IMR-90 (cell line): ENCODE measurements around the gene PPHLN1. TPM values are rescaled to one million over a fixed set of nuclear protein-coding genes. Genes with fewer than 3 reads are reported as not detected.

Experiments used
- ATAC-seq: fragments of 200-7000 bp; cut with Tn5 transposase; 2 replicates; pipeline ENCODE4 v1.9.1; 2020; ENCODE audit warnings: low read depth, mild to moderate bottlenecking, moderate library complexity
- BruUV-seq: library from RNA; stranded (reverse); fragments of 400-500 nt; replicated peaks from 2 replicates; lab custom pipeline; 2021; lab: Mats Ljungman, UMichigan
- CTCF ChIA-PET: fragments of 300-600 bp; formaldehyde crosslinking; extraction: SDS; loops from one replicate; lab custom pipeline; 2021; ENCODE audit warnings: antibody characterized with exemption; lab: Yijun Ruan, JAX
- POLR2A ChIA-PET: fragments of 300-600 bp; sonication (Branson Sonifier 250); formaldehyde crosslinking; loops from one replicate; lab custom pipeline; 2022; ENCODE audit warnings: antibody characterized with exemption; ENCODE audit not compliant: unreplicated experiment; lab: Charles Lee
- DNase-seq: peaks from one replicate; pipeline ENCODE4 v3.0.0; 2013
- H2AFZ ChIP-seq: replicated peaks from 2 replicates; pipeline ENCODE3; 2013; ENCODE audit warnings: low read length, mild to moderate bottlenecking; ENCODE audit not compliant: poor library complexity
- H2AK5ac ChIP-seq: 2 replicates; pipeline ENCODE4 v1.6.1; 2013; ENCODE audit warnings: low read depth, low read length, inconsistent platforms
- H2AK9ac ChIP-seq: replicated peaks from 2 replicates; pipeline ENCODE3; 2013; ENCODE audit warnings: mild to moderate bottlenecking, low read depth, low read length, moderate library complexity; ENCODE audit not compliant: poor library complexity
- H2BK120ac ChIP-seq: 2 replicates; pipeline ENCODE4 v1.6.1; 2013; ENCODE audit warnings: low read depth, low read length, inconsistent platforms
- H2BK15ac ChIP-seq: 3 replicates; pipeline ENCODE4 v1.6.1; 2013; ENCODE audit warnings: low read depth, low read length, inconsistent platforms
- H2BK20ac ChIP-seq: 2 replicates; pipeline ENCODE4 v1.6.1; 2013; ENCODE audit warnings: low read depth, mild to moderate bottlenecking, inconsistent platforms, low read length, moderate library complexity
- H2BK5ac ChIP-seq: 2 replicates; pipeline ENCODE4 v1.6.1; 2013; ENCODE audit warnings: mild to moderate bottlenecking, low read depth, low read length, inconsistent platforms; ENCODE audit not compliant: poor library complexity, severe bottlenecking
- H3K14ac ChIP-seq: replicated peaks from 2 replicates; pipeline ENCODE4 v1.6.1; 2013; ENCODE audit warnings: low read depth, low read length, inconsistent platforms
- H3K18ac ChIP-seq: 2 replicates; pipeline ENCODE4 v1.6.1; 2013; ENCODE audit warnings: low read depth, low read length, control low read depth
- H3K23ac ChIP-seq: 2 replicates; pipeline ENCODE4 v1.6.1; 2013; ENCODE audit warnings: low read depth, low read length, inconsistent platforms
- H3K27ac ChIP-seq: 2 replicates; pipeline ENCODE4 v1.5.1; 2013; ENCODE audit warnings: mild to moderate bottlenecking, control low read depth, low read length; ENCODE audit not compliant: insufficient read depth
- H3K27me3 ChIP-seq: 2 replicates; pipeline ENCODE4 v1.6.1; 2013; ENCODE audit warnings: low read length; ENCODE audit not compliant: control insufficient read depth, insufficient read depth
- H3K36me3 ChIP-seq: 2 replicates; pipeline ENCODE4 v1.6.1; 2013; ENCODE audit warnings: low read length, mixed read lengths; ENCODE audit not compliant: control insufficient read depth, insufficient read depth
- H3K4ac ChIP-seq: 2 replicates; pipeline ENCODE4 v1.6.1; 2013; ENCODE audit warnings: low read depth, low read length, inconsistent platforms
- H3K4me1 ChIP-seq: 2 replicates; pipeline ENCODE4 v1.6.1; 2013; ENCODE audit warnings: low read length, mixed read lengths; ENCODE audit not compliant: control insufficient read depth, insufficient read depth
- H3K4me2 ChIP-seq: 2 replicates; pipeline ENCODE4 v1.6.1; 2013; ENCODE audit warnings: low read depth, mild to moderate bottlenecking, control low read depth, low read length, moderate library complexity
- H3K4me3 ChIP-seq: 2 replicates; pipeline ENCODE4 v1.5.1; 2013; ENCODE audit warnings: low read depth, mild to moderate bottlenecking, control low read depth, low read length, moderate library complexity; ENCODE audit not compliant: insufficient read depth
- H3K56ac ChIP-seq: 2 replicates; pipeline ENCODE4 v1.6.1; 2013; ENCODE audit warnings: low read length, inconsistent platforms; ENCODE audit not compliant: insufficient read depth; ENCODE audit errors: extremely low read depth
- H3K79me1 ChIP-seq, 2 experiments: 2 replicates each; pipeline ENCODE4 v1.6.1; 2013; ENCODE audit warnings: low read length in 2 of 2, inconsistent platforms in 1 of 2, low read depth in 1 of 2
- H3K9ac ChIP-seq: 2 replicates; pipeline ENCODE4 v1.6.1; 2013; ENCODE audit warnings: low read depth, low read length, control low read depth
- H3K9me1 ChIP-seq: 2 replicates; pipeline ENCODE4 v1.6.1; 2013; ENCODE audit warnings: low read length, inconsistent platforms; ENCODE audit not compliant: insufficient read depth
- H3K9me3 ChIP-seq: 2 replicates; pipeline ENCODE4 v1.6.1; 2013; ENCODE audit warnings: low read length; ENCODE audit not compliant: control insufficient read depth, insufficient read depth
- H4K20me1 ChIP-seq: 2 replicates; pipeline ENCODE4 v1.6.1; 2013; ENCODE audit warnings: low read length, inconsistent platforms; ENCODE audit not compliant: insufficient read depth
- H4K5ac ChIP-seq: 2 replicates; pipeline ENCODE4 v1.6.1; 2013; ENCODE audit warnings: mild to moderate bottlenecking, low read depth, low read length, control low read depth
- H4K8ac ChIP-seq, 2 experiments: 2 replicates each; pipeline ENCODE4 v1.6.1; 2013; ENCODE audit warnings: low read depth in 2 of 2, low read length in 2 of 2, control low read depth in 1 of 2, inconsistent platforms in 1 of 2
- H4K91ac ChIP-seq: 2 replicates; pipeline ENCODE4 v1.6.1; 2013; ENCODE audit warnings: low read depth, low read length, inconsistent platforms; ENCODE audit not compliant: insufficient read depth
- FOS ChIP-seq: fragments of 150-350 bp; IDR thresholded peaks from 2 replicates; pipeline ENCODE4 v1.6.1; 2016; ENCODE audit warnings: low read depth, low read length
- MAZ ChIP-seq: IDR thresholded peaks from 2 replicates; pipeline ENCODE4 v1.6.1; 2012; ENCODE audit warnings: low read depth, mild to moderate bottlenecking, low read length, improper control_type of control experiment, moderate library complexity, borderline replicate concordance
- POLR2A ChIP-seq: IDR thresholded peaks from 2 replicates; pipeline ENCODE4 v1.6.1; 2012; ENCODE audit warnings: mild to moderate bottlenecking, low read depth, low read length
- RAD21 ChIP-seq: IDR thresholded peaks from 2 replicates; pipeline ENCODE4 v1.6.1; 2012; ENCODE audit warnings: low read length, improper control_type of control experiment
- RCOR1 ChIP-seq: IDR thresholded peaks from 2 replicates; pipeline ENCODE4 v1.6.1; 2012; ENCODE audit warnings: mild to moderate bottlenecking, low read length, improper control_type of control experiment; ENCODE audit not compliant: insufficient replicate concordance
- SMC3 ChIP-seq: fragments of 150-350 bp; IDR thresholded peaks from 2 replicates; pipeline ENCODE4 v1.6.1; 2016; ENCODE audit warnings: low read depth, mild to moderate bottlenecking, antibody characterized with exemption, low read length, moderate library complexity
- WGBS, 2 experiments: methylation state at CpG; one replicate each; pipeline versions ENCODE4 v1.1.5 to v1.1.7; 2013; ENCODE audit warnings: missing lambda C conversion rate in 2 of 2; ENCODE audit not compliant: insufficient read length in 1 of 2; ENCODE audit errors: extremely low coverage in 2 of 2; 5-methylcytosine and 5-hydroxymethylcytosine counted together
- dilution Hi-C: fragments of 300-500 bp; cut with HindIII; formaldehyde crosslinking; loops from one replicate; pipeline ENCODE4 v1.14.3; 2018; ENCODE audit warnings: low sequenced_read_pairs; ENCODE audit not compliant: unreplicated experiment
- in situ Hi-C: fragments of 300-500 bp; cut with MboI; formaldehyde crosslinking; loops from 3 replicates; pipeline ENCODE4 v1.14.3; 2019; ENCODE audit warnings: low sequenced_read_pairs, inconsistent platforms, mixed read lengths
- intact Hi-C: fragments of 100-400 bp; cut with micrococcal nuclease; formaldehyde crosslinking; loops from 2 replicates; pipeline ENCODE4 v1.10.0; 2022
- polyA plus RNA-seq, 3 experiments: library from polyadenylated mRNA; depleted of rRNA; stranded (reverse); fragments of >200 nt; gene quantifications; 2 replicates each; pipeline ENCODE4 v1.2.3, GENCODE V29; 2012; ENCODE audit warnings: low replicate concordance in 1 of 3
- total RNA-seq: library from RNA; depleted of rRNA; stranded (reverse); fragments of >200 nt; gene quantifications from 2 replicates; pipeline ENCODE4 v1.2.3, GENCODE V29; 2012
- TF ChIP-seq, protein P1 (sequence below): fragments of 150-350 bp; IDR thresholded peaks from 2 replicates; pipeline ENCODE4 v1.6.1; 2017; ENCODE audit warnings: mild to moderate bottlenecking, antibody characterized with exemption, low read length, low read depth
- TF ChIP-seq, protein P2 (sequence below): conservative IDR thresholded peaks from 2 replicates; pipeline ENCODE4 v1.5.1; 2012; ENCODE audit warnings: mild to moderate bottlenecking, low read depth, low read length, improper control_type of control experiment

Gene PPHLN1
- total and polyA plus RNA-seq, 2 of the 4 experiments (the other 2 are of a cell fraction): 50.7 to 54.3 TPM

DNA sequence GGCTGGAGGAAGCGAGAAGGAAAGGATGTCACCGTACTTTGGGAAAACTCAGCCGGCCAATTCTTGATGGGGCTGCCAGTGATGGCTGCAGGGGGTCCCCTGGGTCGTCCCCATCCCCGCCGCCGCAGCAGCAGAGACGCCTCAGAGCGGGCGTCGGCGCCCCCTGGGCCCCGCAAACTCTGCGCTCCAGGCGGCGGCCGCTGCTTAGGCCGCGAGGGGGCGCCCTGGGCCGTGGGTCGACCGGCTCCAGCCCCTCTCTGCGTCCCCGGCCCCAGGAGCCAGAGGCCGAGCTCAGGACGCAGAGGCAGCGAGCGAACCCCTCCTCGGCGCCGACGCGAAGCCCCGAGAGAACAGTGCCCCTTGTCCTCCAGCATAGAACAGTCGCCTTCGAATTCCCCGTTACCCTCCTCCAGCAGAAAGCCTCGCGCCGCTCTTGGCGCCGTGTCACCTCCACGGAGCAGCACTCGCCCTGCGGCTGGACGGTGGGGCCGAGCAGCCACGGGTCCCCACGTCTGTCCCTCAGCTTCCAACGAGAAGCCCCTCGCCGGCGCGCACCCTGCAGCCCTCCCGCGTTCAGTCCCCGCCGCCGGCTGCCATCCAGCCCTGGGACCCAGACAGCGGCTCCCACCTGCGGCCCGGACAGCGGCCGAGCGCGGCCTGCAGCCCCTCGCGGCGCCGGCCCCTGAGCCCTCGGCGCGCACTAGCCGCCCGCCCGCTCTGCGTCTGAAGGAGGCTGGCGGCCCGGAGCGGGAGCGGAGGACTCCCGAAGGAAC is 157.0 kb downstream of the PPHLN1 start:
- Histone ChIP-seq H3K27me3 (no peaks in the 10 kb centered on the region), H3K18ac (peak overlapping the region; percentile 70), H3K79me1 (peaks cover 12 to 47% of the 10 kb centered on the region in 2 experiments), H3K56ac (peak overlapping the region; percentile 83; the same call in 1 of the 2 replicates), H3K4me1 (peaks cover 7% of the 10 kb centered on the region), H4K91ac (peak overlapping the region; percentile 90), H3K9ac (peak overlapping the region; percentile 84), H2AK9ac (peak overlapping the region; percentile 79), H2AFZ (peak overlapping the region; percentile 92), H4K8ac (peak overlapping the region; percentile 25 to 87; a peak in 3 of 4 replicates), H2BK120ac (peak overlapping the region; percentile 69), H3K23ac (peak overlapping the region; percentile 91), H3K4ac (peak overlapping the region; percentile 87), H3K14ac (peak overlapping the region; percentile 93), H2BK5ac (peak overlapping the region; percentile 88), H3K36me3 (no peaks in the 10 kb centered on the region), H2BK15ac (peak overlapping the region; percentile 71; the same call in 1 of the 3 replicates), H3K27ac (peak overlapping the region; percentile 91), H3K4me3 (peak overlapping the region; percentile 91), H4K20me1 (no peaks in the 10 kb centered on the region; the same call in 1 of the 2 replicates), H3K9me1 (peaks cover 6% of the 10 kb centered on the region; the same call in 1 of the 2 replicates), H2AK5ac (peak overlapping the region; percentile 83; the same call in 1 of the 2 replicates), H4K5ac (peak overlapping the region; percentile 68), H2BK20ac (no peak overlapping the region), H3K4me2 (peak overlapping the region; percentile 88), H3K9me3 (no peaks in the 10 kb centered on the region)
- peak; percentile 65 for DNase-seq
- BruUV-seq: no TSS peak
- dilution Hi-C loops: no loop called here
- ChIA-PET POLR2A (no interaction called here), CTCF (interaction anchor here (0.5 to 4.0 kb wide), 19 partner anchors 9 to 955 kb away, joined by 3 to 22 read pairs (median 3); no protein-coding TSS in a partner anchor)
- in situ Hi-C loops: loop anchor here (5.0 kb wide), 1 partner anchor 854 kb away; no protein-coding TSS in a partner anchor
- TF ChIP-seq POLR2A: no peak
- TF ChIP-seq, protein P1, sequence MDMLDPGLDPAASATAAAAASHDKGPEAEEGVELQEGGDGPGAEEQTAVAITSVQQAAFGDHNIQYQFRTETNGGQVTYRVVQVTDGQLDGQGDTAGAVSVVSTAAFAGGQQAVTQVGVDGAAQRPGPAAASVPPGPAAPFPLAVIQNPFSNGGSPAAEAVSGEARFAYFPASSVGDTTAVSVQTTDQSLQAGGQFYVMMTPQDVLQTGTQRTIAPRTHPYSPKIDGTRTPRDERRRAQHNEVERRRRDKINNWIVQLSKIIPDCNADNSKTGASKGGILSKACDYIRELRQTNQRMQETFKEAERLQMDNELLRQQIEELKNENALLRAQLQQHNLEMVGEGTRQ: no peak
- peak; percentile 69 for TF ChIP-seq SMC3
- TF ChIP-seq FOS: no peak
- TF ChIP-seq, protein P2, sequence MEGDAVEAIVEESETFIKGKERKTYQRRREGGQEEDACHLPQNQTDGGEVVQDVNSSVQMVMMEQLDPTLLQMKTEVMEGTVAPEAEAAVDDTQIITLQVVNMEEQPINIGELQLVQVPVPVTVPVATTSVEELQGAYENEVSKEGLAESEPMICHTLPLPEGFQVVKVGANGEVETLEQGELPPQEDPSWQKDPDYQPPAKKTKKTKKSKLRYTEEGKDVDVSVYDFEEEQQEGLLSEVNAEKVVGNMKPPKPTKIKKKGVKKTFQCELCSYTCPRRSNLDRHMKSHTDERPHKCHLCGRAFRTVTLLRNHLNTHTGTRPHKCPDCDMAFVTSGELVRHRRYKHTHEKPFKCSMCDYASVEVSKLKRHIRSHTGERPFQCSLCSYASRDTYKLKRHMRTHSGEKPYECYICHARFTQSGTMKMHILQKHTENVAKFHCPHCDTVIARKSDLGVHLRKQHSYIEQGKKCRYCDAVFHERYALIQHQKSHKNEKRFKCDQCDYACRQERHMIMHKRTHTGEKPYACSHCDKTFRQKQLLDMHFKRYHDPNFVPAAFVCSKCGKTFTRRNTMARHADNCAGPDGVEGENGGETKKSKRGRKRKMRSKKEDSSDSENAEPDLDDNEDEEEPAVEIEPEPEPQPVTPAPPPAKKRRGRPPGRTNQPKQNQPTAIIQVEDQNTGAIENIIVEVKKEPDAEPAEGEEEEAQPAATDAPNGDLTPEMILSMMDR: peak; percentile 93
- peak; percentile 60; the same call in 1 of the 2 replicates for TF ChIP-seq MAZ
- no peak for TF ChIP-seq RCOR1
- TF ChIP-seq RAD21: peak; percentile 82
- intact Hi-C loops: loop anchor here (1.0 to 5.0 kb wide), 7 partner anchors 81 to 854 kb away; partner anchors contain the start of gene PRICKLE1
- WGBS, 2 experiments: 0% methylated on average over 30 of the region's 83 CpGs; no CpG with 5 or more reads in 1 of the 2 experiments
- ATAC-seq: peak; percentile 80
